HG03066 (cell line): Measurements from ENCODE around the gene TBC1D2B.

Experiments
- ATAC-seq: cut with Tn5 transposase; IDR thresholded peaks from one replicate; pipeline ENCODE4 v1.9.1; 2021; ENCODE audit warnings: low read depth; ENCODE audit not compliant: unreplicated experiment

Gene TBC1D2B

DNA sequence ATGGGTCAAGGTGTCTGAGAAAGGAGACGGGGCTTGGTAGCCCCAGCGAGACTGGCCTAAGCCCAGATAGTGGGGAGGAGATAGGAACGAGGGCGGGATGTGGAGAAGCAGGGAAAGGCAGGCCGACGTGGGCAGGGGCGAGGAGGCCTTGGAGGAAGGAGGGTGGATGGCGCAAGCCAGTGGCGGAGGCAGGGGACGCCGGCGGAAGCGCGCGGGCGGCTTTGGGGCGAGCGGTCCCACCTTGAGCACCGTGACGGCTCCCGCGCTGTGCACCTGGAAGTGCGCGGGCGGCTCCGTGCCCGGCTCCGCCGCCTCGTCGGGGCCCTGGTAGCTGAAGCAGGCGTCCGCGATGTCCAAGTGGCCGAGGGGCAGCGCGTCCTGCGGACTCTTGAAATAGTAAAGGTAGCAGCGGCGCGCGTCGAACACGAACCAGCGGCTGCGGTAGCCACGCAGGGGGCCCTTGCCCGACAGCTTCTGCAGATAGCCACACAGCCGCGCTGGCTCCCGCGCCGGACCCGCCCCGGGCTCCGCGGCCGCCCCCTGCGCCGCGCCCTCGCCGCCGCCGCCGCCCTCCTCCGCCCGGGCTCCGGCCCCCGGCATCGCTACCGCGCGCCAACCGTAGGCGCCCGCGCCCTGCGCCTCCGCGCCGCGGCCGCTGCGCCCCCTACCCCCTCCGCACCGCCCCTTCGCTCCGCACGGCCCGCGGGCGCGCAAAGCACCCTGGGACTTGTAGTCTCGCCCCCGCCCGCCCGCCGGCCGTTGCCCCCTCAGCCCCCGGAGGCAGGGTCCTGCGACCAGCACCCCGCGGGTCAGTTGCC, at the start of gene TBC1D2B:
TBC1D2B (minus strand) TSS at position 659 of the 818 bp plus-strand sequence; CDS start at position 600, 59 bp downstream.
- peak; percentile 60 for ATAC-seq

DNA sequence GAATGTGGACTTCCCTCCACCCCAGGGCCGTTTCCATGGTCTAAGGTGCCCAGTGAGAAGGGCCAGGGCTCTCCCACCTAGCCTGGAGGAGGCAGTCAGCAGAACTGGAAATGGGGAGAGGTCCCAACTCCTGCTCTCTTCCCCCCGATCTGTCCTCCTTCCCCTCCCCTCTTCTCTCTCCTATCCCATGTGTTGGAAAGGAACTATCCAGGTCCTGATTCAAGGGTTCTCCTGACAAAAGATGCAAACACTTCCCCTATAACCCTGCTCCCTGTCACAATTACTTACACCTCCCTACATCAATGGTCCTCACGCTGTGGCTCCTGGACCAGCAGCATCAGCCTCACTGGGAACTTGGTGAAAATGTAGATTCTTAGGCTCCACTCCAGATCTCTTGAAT, 47.8 kb upstream of the TBC1D2B start:
- ATAC-seq = no peak

DNA sequence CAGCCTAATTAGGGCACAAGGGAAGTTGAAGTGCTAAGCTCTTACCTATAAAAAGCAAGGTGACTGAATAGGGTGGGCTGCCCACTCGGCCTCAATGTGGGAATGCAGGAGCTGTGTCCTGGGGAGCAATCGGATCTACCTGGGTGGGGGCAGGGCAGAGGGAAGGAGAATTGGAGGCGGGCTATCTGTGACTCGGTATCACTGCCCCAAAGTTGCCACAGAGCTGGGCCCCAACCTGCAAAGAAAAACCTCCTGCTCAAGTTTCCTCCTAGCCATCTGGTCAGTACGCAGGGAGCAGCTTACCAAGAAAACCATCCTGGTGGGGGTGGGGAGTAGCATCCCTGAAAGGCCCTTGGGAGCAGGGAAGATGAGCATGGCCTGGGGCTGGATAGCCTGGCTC, 43.0 kb upstream of the TBC1D2B start:
- ATAC-seq = no peak

DNA sequence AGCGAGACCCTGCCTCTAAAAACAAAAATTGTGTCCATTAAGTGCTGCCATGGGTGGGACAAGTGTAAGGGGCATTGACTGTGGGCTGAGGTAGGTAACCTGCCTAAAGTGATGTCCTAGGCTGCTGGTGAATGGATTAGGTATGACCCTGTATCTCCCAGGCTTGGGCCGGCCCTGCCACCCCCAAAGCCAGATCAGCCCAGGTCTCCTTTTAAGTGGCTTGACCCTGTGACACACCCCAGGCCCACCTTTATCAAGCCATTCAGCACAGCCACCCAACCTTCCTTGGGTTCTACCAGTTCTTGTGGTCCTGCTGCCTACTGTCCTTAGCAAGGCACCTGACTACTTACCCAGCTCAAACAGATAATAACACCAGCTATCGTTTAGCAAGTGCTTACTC, 35.0 kb upstream of the TBC1D2B start:
- no peak for ATAC-seq

DNA sequence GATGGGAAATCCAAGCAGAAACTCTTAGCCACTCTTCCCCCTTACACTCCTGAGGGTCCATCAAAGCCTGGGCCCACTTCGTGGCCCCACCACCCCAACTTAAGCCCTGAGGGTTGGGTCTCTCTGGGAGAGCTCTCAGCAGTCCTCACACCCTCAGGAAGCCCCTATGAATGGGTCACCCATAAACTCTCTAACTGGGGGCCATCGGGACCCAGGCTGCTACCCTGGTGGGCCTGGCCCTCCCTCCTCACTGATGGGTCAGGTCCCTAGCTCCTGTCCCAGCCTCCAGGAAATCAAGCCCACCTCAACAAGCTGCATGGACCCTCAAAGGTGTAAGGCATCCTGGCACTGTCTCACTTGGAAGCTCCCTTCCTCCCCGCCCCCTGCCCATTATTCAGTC, 34.3 kb upstream of the TBC1D2B start:
- no peak for ATAC-seq

DNA sequence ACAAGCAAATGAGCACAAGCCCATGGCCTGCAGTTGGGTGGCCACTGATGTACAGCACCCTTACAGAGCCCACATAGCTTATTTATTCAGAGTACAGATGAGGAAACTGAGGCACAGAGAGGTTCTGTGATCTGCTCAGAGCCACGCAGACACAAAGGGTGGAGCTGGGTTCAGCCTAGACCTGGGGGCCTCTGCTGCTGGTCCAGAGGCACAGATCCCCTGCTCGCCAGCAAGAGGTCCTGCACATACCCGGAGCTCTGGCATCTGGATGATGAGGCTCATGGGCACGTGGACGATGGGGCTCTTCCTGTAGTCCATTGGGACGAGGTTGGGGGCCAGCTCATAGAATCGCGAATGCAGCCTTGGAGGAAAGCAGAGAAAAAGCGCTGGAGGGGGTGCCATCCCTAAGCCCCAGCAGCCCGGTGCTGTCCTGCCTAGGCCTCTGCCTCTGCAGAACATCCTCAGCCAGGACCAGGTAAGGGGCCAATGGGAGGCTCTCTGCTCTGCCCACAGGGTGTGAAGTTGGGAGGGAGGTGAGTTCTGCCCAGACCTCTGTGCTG, 33.5 kb upstream of the TBC1D2B start:
- ATAC-seq = no peak

DNA sequence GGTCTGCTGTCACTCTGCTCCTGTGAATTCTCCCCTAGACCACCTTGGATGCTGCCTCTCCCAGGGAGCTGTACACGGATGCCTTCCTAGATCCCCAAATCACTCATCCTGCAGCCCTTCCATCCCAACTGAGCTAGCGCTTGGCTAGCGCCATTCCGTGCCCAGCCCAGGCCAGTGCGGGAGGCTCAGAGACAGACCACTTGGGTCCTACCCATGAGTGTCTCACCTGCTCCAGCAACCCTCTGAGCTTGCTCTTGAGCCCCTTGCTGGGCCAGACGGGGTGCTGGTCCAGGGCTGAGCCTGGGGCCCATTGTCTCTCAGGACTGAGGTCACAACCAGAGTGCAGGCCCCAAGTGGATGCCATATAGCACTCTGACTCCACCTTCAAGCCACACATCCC, 32.6 kb upstream of the TBC1D2B start:
- no peak for ATAC-seq

DNA sequence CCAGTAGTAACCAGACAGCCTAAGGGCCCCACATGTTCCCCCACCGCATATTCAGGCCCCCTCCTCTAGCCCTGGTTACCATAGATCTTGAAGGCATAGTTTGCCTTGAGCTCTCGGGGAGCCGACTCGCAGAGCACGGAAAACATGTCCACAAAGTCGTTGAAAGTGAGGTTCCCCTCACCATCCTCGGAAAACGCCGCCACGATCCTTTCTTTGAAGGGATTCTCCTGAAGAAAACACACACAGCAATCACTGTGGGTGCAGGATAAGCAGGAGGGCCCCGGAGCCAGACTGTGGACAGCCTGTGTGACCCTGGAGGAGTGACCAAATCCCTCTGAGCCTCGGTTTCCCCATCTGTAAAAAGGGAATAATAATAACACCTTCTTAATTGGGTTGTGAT, 31.6 kb upstream of the TBC1D2B start:
- no peak for ATAC-seq

DNA sequence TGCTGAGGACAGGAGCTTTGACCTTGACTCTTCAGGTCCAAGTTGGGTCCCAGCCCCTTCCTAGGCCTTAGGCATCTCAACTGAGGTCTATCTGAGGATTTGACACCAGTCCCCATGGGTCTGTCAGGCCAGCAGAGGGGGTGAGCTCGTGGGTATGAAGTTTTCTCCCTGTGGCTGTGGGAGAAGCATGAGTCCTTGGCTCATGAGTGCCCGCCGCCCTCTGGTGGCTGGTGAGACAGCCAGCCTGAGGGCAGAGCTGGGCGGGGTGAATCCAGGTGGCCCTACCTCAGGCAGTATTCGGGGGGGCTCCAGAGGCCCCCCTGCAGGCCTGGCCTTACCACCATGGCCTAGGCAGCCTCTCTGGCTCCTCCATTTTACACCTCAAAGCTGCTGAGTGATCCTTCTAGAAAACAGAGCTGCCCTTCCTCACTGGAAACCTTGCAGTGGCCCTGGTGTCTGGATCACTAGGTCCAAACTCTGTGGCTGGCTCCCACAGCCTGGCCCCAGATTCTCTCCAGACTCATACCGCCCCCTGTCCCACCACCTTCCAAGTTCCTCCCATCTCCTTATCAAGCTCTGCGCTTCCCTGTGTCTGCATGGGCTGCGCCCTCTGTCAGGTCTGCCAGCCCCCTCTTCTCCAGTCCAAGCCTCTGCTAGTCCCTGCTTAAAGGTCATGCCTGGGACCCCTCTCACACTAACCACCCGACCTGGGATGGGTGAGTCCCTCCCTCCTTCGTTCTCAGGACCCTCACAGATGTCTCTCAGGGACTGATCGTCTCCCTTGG, 31.0 kb upstream of the TBC1D2B start:
- no peak for ATAC-seq

DNA sequence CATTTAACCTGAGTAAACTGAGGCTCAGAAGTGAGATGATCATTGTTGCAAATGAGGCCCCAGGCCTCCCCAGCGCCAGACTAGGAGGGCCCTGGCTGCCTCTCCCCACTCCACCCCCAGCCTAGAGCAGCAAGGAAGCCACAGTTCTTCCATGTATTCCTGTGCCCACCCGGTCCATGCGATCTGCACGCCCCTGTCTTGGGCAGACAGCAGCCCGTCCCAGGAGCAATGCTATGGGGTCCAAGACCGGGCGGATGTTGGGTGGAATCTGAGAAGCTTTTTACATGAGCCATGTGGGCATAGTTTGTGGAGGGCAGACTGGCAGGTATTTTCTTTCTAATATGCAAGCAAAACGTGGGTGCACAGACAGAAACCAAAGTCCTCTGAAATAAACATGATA, 30.0 kb upstream of the TBC1D2B start:
- no peak for ATAC-seq

DNA sequence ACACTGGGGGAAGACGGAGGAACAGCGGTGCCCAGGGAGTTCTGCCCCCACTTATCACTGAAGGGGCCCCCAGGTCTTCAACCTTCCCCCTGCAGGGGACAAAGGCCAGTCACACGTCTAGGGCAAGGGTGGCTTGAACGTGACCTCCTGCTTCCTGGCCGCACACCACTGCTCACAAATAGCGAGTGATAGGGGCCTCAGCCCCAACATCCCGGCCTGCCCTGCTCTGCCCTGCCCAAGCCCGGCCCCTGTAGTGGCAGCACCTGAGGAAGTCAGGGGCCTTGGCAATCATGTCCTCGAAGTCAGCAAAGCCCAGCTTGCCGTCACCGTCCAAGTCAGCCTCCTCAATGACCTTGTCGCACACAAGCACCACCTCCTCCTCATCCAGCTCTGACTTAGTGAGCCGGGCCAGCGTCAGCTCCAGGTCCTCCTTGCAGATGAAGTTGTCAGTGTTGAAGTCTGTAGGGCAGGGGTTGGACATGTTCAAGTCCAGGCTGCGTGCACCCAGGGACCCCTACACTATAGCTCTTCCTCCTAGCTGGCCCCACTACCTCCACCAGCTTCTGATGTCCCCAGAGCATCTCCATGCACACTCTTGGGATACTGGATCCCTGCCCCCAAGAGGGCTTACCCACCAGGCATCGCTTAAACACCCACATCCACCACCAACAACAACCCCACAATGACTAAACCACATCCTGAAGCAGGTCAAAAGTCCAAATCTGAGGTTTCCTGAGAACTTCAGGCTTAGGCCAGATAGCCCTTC, 28.1 kb upstream of the TBC1D2B start:
- ATAC-seq = no peak

DNA sequence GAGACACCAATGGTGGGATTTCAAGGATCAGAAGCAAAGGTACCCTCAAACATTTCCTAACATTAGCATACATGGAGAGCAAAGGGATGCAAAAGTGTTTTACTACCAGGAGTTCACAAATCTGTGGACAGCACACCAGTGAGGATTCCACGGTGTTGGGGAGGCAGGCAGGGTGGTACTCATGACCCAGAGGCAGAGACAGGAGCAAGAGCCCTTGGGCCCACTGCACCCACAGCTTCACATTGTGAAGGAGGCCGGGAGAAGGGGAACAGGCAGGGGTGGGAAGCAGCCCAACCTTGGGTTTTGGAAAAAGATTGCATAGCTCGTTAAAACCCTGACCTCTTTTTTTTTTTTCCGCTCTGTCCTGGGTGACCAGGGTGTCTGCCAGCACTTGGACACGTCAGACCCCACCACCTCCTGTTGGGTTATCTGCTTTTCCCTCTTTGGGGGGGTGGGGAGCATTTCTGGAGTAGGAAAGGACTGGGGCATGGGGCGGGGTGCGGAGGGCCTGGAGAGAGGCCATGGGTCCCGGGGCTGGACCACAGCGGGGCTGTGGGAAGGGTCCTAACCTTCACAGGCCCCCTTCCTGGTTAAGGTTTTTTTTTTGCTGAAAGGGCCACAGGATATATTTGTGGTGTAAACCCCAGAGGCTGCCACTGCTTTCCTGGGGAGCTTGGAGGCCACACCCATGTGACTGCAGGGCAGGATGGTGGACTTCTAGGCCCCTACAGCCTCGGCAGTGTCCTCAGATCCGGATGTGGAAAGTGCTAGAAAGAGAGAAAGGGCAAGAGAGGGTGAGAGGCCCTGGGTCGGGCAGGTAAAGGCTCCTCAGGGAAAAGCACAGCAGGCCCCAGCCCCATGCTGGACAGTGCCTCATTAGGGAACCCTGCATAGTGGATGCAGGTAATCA, 27.3 kb upstream of the TBC1D2B start:
- no peak for ATAC-seq

DNA sequence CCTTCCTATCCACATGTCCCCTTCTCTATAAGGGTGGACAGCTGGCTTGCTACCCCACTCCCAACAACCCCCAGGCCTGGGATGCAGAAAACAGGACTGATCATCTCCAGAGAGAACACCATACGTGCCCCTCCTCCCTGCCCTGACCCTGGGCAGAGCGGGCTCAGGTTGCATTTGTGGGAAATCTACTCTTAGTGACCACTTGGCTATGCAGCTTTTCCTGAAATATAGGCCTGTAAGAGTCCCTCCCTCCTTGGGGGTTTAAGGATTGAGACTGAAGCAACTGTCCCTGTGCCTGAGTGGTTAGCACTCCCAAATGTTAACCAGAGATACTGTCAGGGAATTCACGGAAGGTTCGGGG, 26.6 kb upstream of the TBC1D2B start:
- peak; percentile 12 for ATAC-seq

DNA sequence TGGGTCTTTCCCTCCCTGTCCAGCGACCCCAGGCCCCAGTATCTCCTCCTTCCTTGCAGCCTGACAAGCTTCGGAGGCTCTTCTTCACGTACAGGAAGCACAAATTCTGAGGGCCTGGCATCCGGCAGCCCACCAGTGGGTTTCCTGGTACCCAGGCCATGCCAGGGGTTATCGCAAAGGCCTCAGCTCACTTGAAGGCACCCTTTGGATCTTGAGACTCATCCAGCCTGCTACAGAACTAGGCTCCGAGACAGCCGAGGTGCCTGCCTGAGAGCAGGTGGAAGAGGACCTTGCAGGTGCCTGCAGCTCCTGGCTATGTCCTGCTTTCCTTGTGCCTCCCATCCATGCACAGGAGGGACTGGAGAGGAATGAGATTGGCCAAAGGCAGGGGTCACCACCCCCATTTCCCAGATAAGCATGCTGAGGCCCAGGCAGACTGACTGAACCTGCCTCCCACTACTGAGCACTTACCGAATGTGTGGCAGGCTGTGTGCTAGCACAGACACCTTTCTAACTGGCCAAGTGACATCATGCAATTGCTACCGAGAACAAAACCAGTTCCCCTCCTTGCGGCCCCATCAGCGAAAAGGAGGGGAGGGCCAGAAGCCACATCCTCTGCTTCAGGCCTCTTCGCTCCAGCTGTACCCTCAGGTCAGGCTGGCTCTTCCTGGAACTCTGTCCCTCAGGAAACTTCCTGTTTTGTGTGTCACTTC, 26.1 kb upstream of the TBC1D2B start:
- ATAC-seq = peak; percentile 82

DNA sequence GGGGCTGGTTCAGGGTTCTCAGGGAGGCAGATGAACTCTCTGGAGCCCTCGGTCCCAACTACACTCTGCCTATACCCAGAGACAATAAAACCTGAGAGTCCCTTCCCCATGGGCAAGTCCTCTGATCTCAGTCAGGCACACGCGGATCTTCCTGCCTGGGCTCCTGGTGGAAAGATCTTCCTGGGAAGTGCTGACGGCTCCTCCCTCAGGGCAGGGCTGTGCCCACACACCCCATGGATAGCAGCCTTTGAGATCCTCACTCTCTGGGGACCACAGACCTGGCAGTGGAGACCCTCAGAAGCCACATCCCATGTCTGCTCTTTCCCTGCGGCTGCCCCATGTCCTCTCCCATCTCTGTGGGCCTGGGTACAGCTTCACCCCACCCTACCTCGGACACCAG, 25.2 kb upstream of the TBC1D2B start:
- ATAC-seq = no peak

DNA sequence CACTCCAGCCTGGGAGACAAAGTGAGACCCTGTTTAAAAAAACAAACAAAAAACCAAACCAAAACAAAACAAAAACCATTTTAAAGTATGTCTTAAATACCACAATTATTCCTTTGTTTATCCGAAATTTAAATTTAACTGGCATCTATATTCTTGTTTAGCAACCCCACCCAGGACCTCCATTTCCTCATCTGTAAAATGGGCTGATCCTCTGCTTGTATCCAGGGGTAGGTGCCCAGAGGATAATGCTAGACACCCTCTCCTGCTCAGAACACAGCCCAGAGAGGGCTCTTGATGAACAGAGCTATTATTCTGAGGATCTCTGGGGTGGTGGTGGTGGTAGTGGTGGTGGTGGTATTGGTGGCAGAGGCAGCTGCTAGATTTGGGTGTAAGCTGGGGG, 24.7 kb upstream of the TBC1D2B start:
- no peak for ATAC-seq

DNA sequence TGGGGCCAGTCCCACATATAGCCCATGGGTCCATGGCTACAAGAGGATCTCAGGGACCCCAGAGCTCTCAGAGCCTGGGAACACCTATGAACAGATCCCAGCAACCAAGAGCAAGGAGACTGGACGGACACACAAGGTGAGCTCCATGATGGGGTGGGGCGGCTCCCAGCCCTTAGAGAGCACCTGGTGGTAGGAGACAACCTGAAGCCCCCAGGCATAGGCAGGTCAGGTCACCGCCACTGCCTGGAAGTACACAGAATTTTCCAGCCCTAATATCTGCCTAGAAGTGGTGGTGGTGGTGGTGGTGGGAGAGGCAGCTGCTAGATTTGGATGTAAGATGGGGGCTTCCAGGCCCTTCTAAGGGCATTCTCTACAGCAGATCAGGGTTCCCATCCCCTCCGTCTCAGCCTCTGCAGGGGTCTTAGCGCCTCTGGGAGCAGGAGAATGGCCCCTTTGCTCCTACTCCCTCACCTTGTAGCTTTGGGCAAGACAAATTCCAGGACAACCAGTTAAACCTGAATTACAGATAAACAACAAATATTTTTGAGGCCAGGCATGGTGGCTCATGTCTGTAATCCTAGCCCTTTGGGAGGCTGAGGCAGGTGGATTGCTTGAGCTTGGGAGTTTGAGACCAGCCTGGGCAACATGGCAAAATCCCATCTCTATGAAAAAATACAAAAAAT, 24.1 kb upstream of the TBC1D2B start:
- no peak for ATAC-seq

DNA sequence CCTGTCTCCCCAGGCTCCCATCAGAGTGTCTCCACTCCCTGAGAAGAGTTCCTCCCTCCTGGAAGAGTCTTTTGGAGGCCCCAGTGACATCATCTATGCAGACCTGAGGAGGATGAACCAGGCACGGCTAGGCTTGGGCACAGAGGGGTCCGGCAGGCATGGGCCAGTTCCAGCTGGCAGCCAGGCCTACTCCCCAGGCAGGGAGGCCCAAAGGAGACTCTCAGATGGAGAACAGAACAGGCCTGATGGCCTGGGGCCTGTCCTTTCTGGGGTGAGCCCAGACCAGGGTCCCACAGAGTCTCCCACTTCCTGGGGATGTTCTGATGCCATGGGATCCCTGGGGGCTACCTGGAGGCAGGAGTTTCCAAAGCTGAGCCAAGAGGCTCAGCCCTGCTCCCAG, 23.4 kb upstream of the TBC1D2B start:
- ATAC-seq = no peak
